ENCODE results near the gene NUP210L.

Gene NUP210L

GRCh38 chr1:153958961-153959260 is 196.0 kb downstream of the NUP210L start:
- no peak for TF ChIP-seq CTCF (IDR thresholded peaks at IDR 0.05; ENCODE audit: low read depth, low read length, missing control alignments)
- peak overlapping the region; percentile 94 for H3K4me3 ChIP-seq (ENCODE audit: low read depth, low read length)
- in situ Hi-C loops (cut with HindIII; ENCODE audit: low sequenced_read_pairs), result no loop called here
- DNase-seq (ENCODE audit: low read depth), result no peak

GRCh38 chr1:153958111-153958960 is 196.5 kb downstream of the NUP210L start, which contains the start of gene CRTC2:
Gene CRTC2 (minus strand): TSS chr1:153958612. CDS start chr1:153958497, 115 bp downstream.
- peak; percentile 97 for DNase-seq (ENCODE audit: low read depth)
- peak; percentile 4 for TF ChIP-seq CTCF (IDR thresholded peaks at IDR 0.05; ENCODE audit: low read depth, low read length, missing control alignments)
- in situ Hi-C loops (cut with HindIII; ENCODE audit: low sequenced_read_pairs), result no loop called here
- peak within 1 kb of the TSS; percentile 94 for H3K4me3 ChIP-seq (ENCODE audit: low read depth, low read length)

- in situ Hi-C loops (cut with HindIII; ENCODE audit: low sequenced_read_pairs), result no loop called here
- peak overlapping the region; percentile 94 for H3K4me3 ChIP-seq (ENCODE audit: low read depth, low read length)
- DNase-seq (ENCODE audit: low read depth), result no peak
- TF ChIP-seq CTCF (IDR thresholded peaks at IDR 0.05; ENCODE audit: low read depth, low read length, missing control alignments), result no peak
Observed at GRCh38 chr1:153957744-153958110, 197.1 kb downstream of the NUP210L start.

- in situ Hi-C loops (cut with HindIII; ENCODE audit: low sequenced_read_pairs), result no loop called here
- DNase-seq (ENCODE audit: low read depth), result no peak
- TF ChIP-seq CTCF (IDR thresholded peaks at IDR 0.05; ENCODE audit: low read depth, low read length, missing control alignments), result no peak
- peak overlapping the region; percentile 94 for H3K4me3 ChIP-seq (ENCODE audit: low read depth, low read length)
Observed at GRCh38 chr1:153956997-153957715, 197.7 kb downstream of the NUP210L start.

- no peak overlapping the region for H3K4me3 ChIP-seq (ENCODE audit: low read depth, low read length)
- no peak for TF ChIP-seq CTCF (IDR thresholded peaks at IDR 0.05; ENCODE audit: low read depth, low read length, missing control alignments)
- no peak for DNase-seq (ENCODE audit: low read depth)
- in situ Hi-C loops (cut with HindIII; ENCODE audit: low sequenced_read_pairs), result no loop called here
Observed at GRCh38 chr1:153954826-153955225, 200.0 kb downstream of the NUP210L start.

GRCh38 chr1:153953859-153954365 is 201.0 kb downstream of the NUP210L start:
- TF ChIP-seq CTCF (IDR thresholded peaks at IDR 0.05; ENCODE audit: low read depth, low read length, missing control alignments), result no peak
- no peak overlapping the region for H3K4me3 ChIP-seq (ENCODE audit: low read depth, low read length)
- no peak for DNase-seq (ENCODE audit: low read depth)
- in situ Hi-C loops (cut with HindIII; ENCODE audit: low sequenced_read_pairs), result no loop called here
